Pancreas (tissue), 10 donors: Measurements from ENCODE around the gene WWP2. TPM values are rescaled to one million over a fixed set of nuclear protein-coding genes. Genes with fewer than 3 reads are reported as not detected.

Source experiments
- ATAC-seq, 4 donors: fragments of 200-7000 bp; cut with Tn5 transposase; one replicate each; pipeline versions ENCODE4 v1.8.0 to v1.9.1; 2020; ENCODE audit warnings: mild to moderate bottlenecking in 4 of 4, moderate library complexity in 4 of 4
- DNase-seq, 6 donors: peaks; one replicate each; pipeline ENCODE4 v3.0.0-alpha.2; 2020
- FAIRE-seq: peaks from 2 replicates; lab custom pipeline; 2012; peaks lifted over from hg19 to GRCh38; lab: Jason Lieb, UNC
- H3K27ac ChIP-seq, 4 donors: fragments of 200-600 bp; sonication (generic); 1 replicate in 3 of 4; 2 replicates in 1 of 4; pipeline versions ENCODE4 v1.5.0 to v1.8.0; 2020
- H3K27me3 ChIP-seq, 4 donors: fragments of 200-600 bp; one replicate each; pipeline ENCODE4 v1.8.0; 2021
- H3K36me3 ChIP-seq, 3 donors: fragments of 200-600 bp; sonication (generic) in 1 of 3; one replicate each; pipeline versions ENCODE4 v1.5.0 to v1.8.0; 2020 to 2021
- H3K4me1 ChIP-seq, 3 donors: fragments of 200-600 bp; one replicate each; pipeline ENCODE4 v1.8.0; 2021
- H3K4me3 ChIP-seq, 4 donors: fragments of 200-600 bp; sonication (generic) in 2 of 4; one replicate each; pipeline versions ENCODE4 v1.5.0 to v1.8.0; 2020 to 2021
- H3K9me3 ChIP-seq, 4 donors: fragments of 200-600 bp; one replicate each; pipeline ENCODE4 v1.8.0; 2021
- WGBS, 2 donors: extraction: QIAGEN DNeasy Blood & Tissue Kit; methylation state at CpG; one replicate each; pipeline ENCODE4 v1.1.7; 2013; 5-methylcytosine and 5-hydroxymethylcytosine counted together
- intact Hi-C, 3 donors: fragments of 100-400 bp; cut with DNase I; formaldehyde crosslinking; loops; one replicate each; pipeline versions ENCODE4 v1.11.1 to v1.14.2; 2022
- polyA plus RNA-seq, 2 donors: library from polyadenylated mRNA; stranded (reverse); fragments of 200-250 nt; gene quantifications; one replicate each; pipeline ENCODE4 v1.2.3, GENCODE V29; 2013
- total RNA-seq, 6 donors: library from RNA; stranded (reverse); fragmentation: NEBNext Ultra II Directional in 4 of 6; extraction: Animal tissue kit (Norgen Biotek cat#: 25700) in 4 of 6; gene quantifications; one replicate each; pipeline versions ENCODE4 v1.2.1 to v1.2.4, GENCODE V29; 2021 to 2023
- TF ChIP-seq, protein P1 (sequence below), 4 donors: fragments of 200-600 bp; sonication (generic) in 3 of 4; IDR thresholded peaks; one replicate each; pipeline versions ENCODE4 v1.5.0 to v1.8.0; 2021; ENCODE audit warnings: antibody characterized with exemption in 4 of 4
- donor health status: healthy with polysubstance abuse.
- donor health status: DM: no; HTN: no; CAD: no; lungs with moderate emphysema.
- donor health status: DM: no; HTN: no; CAD: no.
- donor health status: control.
- donor health status: control.
- donor health status: Bipolar disorder and iron deficiency.
- donor health status: DM: yes; HTN: yes; CAD: no.
- donor health status: DM: no; HTN: no; CAD: no.
- donor health status: DM: no; HTN: no; CAD: no.
- donor health status: DM: yes; HTN: yes; CAD: no.

The WWP2 gene
- total and polyA plus RNA-seq, 8 donors = 27.4 to 50.4 (median 35.4) TPM

- Histone ChIP-seq H3K4me1 (peaks cover 24 to 34% (median 27%) of the 10 kb centered on the region in 3 donors), H3K9me3 (no peaks in the 10 kb centered on the region), H3K27ac (peak overlapping the region in 2 of 4 donors; percentile 58 to 85), H3K36me3 (no peaks in the 10 kb centered on the region), H3K4me3 (no peak overlapping the region), H3K27me3 (no peaks in the 10 kb centered on the region)
- WGBS, 2 donors = 67 to 71% methylated on average over 16 of the region's 16 CpGs
- DNase-seq (peak in 1 of 6 donors; percentile 37), ATAC-seq (peak; percentile 13 to 52 (median 17)), FAIRE-seq (no peak)
- TF ChIP-seq, protein P1, sequence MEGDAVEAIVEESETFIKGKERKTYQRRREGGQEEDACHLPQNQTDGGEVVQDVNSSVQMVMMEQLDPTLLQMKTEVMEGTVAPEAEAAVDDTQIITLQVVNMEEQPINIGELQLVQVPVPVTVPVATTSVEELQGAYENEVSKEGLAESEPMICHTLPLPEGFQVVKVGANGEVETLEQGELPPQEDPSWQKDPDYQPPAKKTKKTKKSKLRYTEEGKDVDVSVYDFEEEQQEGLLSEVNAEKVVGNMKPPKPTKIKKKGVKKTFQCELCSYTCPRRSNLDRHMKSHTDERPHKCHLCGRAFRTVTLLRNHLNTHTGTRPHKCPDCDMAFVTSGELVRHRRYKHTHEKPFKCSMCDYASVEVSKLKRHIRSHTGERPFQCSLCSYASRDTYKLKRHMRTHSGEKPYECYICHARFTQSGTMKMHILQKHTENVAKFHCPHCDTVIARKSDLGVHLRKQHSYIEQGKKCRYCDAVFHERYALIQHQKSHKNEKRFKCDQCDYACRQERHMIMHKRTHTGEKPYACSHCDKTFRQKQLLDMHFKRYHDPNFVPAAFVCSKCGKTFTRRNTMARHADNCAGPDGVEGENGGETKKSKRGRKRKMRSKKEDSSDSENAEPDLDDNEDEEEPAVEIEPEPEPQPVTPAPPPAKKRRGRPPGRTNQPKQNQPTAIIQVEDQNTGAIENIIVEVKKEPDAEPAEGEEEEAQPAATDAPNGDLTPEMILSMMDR (IDR thresholded peaks at IDR 0.05) = no peak
- intact Hi-C loops = no loop called here
Observed at GRCh38 chr16:69863401-69864281, 101.5 kb downstream of the WWP2 start.

DNA sequence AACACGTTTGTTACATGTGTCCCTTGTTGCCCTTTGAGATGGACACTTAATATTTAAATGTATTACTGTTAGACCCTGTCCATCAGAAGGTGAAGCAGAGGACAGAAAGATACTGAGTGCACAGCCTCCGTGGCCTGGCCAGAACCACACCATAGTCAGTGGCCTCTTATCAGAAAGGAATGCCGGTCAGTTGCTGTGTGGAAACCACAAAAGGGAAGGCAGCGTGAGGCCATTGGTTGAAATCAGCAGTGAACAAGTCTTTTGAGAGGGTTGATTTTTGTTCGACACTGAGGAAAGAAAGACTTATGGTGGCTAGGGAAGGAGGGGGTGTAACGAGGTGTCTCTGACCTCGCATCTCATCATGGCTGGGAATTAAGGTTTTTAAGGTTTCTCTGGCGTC lies 103.6 kb downstream of the WWP2 start:
- Histone ChIP-seq H3K4me3 (no peak overlapping the region), H3K9me3 (no peaks in the 10 kb centered on the region), H3K4me1 (peaks cover 18 to 25% (median 19%) of the 10 kb centered on the region in 3 donors), H3K27me3 (no peaks in the 10 kb centered on the region), H3K27ac (no peak overlapping the region), H3K36me3 (no peaks in the 10 kb centered on the region)
- intact Hi-C loops = no loop called here
- 78 to 84% methylated on average over 8 of the region's 8 CpGs for WGBS, 2 donors
- ATAC-seq = no peak
- no peak for FAIRE-seq
- TF ChIP-seq, protein P1 (IDR thresholded peaks at IDR 0.05) = no peak
- no peak for DNase-seq

GRCh38 chr16:69867784-69868560 lies 105.8 kb downstream of the WWP2 start:
- 82 to 84% methylated on average over 8 of the region's 8 CpGs for WGBS, 2 donors
- Histone ChIP-seq H3K27ac (no peak overlapping the region), H3K27me3 (no peaks in the 10 kb centered on the region), H3K4me1 (peaks cover 0 to 10% (median 5%) of the 10 kb centered on the region in 3 donors), H3K9me3 (no peaks in the 10 kb centered on the region), H3K36me3 (peaks cover 0 to 12% (median 0%) of the 10 kb centered on the region in 3 donors), H3K4me3 (no peak overlapping the region)
- TF ChIP-seq, protein P1 (IDR thresholded peaks at IDR 0.05) = no peak
- DNase-seq (no peak), ATAC-seq (no peak), FAIRE-seq (no peak)
- intact Hi-C loops = no loop called here

DNA sequence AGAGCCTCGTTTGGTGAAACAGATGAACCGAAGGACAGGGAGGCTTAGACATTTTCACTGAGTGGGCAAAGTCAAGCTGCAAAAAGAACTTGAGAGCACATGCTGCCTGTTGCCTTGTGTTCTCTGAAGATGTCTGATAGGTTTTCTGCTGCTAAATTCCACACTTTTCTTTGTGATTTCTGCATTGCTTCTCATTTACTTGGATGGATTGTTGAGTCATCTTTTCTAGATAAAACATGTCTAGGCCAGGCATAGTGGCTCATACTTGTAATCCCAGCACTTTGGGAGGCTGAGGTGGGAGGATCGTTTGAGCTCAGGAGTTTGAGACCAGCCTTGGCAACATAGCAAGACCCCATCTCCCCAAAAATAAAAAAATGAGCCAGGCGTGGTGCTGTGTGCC lies 108.6 kb downstream of the WWP2 start:
- TF ChIP-seq, protein P1 (IDR thresholded peaks at IDR 0.05) = no peak
- no peaks in the 10 kb centered on the region for H3K27me3 ChIP-seq
- intact Hi-C loops = no loop called here
- no peak overlapping the region for H3K4me3 ChIP-seq
- H3K36me3 ChIP-seq = peaks cover 3 to 12% (median 5%) of the 10 kb centered on the region in 3 donors
- no peak overlapping the region for H3K27ac ChIP-seq
- ATAC-seq (no peak), FAIRE-seq (no peak), DNase-seq (no peak)
- no peaks in the 10 kb centered on the region for H3K4me1 ChIP-seq
- H3K9me3 ChIP-seq = no peaks in the 10 kb centered on the region
- 87 to 88% methylated on average over 4 of the region's 4 CpGs for WGBS, 2 donors
